Erythroblast (primary cell): Measurements from ENCODE around the gene GCHFR.

Experiments used
- GATA1 ChIP-seq: IDR thresholded peaks from 2 replicates; pipeline ENCODE4 v1.6.1; 2011; ENCODE audit warnings: low read depth, mild to moderate bottlenecking, control low read depth, low read length, moderate library complexity
- POLR2A ChIP-seq: IDR thresholded peaks from 2 replicates; pipeline ENCODE4 v1.6.1; 2011; ENCODE audit warnings: mild to moderate bottlenecking, low read length

DNA sequence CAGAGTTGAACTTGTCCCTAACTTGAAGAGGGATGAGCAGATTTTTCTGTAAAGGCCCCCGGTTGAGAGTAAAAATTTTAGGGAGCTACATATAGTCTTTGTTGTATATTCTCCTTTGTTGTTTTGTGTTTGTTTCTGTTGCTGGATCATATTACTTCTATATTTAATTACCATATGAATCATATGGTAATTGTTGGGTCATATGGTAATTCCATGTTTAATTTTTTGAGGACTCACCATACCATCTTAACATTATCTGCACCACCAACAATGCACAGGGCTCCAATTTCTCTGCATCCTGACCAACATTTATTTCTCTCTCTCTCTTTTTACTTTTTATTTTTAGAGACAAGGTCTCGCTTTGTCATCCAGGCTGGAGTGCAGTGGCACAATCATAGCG lies 35.7 kb downstream of the GCHFR start:
- TF ChIP-seq POLR2A = no peak
- TF ChIP-seq GATA1 = no peak
